Measurements from ENCODE around the gene MBOAT2.

DNA sequence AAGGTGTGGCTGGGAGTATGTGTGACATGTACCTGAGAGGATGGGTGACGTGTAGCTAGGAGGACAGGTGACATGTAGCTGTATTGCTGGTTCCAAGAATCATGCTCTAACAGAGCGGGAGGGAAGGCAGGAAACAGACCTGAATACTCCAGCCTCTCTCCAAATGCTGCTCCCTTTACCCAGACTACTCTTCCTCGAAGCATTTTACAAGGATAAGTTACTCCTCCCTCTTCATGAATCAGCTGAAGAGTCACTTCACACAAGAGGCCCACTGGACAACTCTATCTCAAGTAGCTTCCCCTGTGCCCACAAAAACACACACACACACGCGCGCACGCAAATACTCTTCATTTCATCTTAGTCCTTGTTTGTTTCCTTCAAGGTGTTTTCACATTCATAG is 113.5 kb downstream of the MBOAT2 start:
- TF ChIP-seq CTCF (IDR thresholded peaks at IDR 0.05 in 4 of 5, conservative IDR thresholded peaks at IDR 0.05 in 1 of 5) (no peak), POLR2A (IDR thresholded peaks at IDR 0.05) (no peak)
